Measurements from ENCODE around the gene ORM1.
"Not testable (repeated sequence)": the region's sequence is repeated elsewhere in the genome, so short reads cannot be mapped to it uniquely, and the experiment has no call there.

- not testable (repeated sequence) for TF ChIP-seq FOXK2 (IDR thresholded peaks at IDR 0.05); HDGF (IDR thresholded peaks at IDR 0.05; ENCODE audit: borderline replicate concordance); NFRKB (IDR thresholded peaks at IDR 0.05); LEF1 (IDR thresholded peaks at IDR 0.05; ENCODE audit: borderline replicate concordance); PKNOX1 (IDR thresholded peaks at IDR 0.05); TARDBP (IDR thresholded peaks at IDR 0.05)
Observed at GRCh38 chr9:114322160-114322818, 609 bp upstream of the ORM1 start.

Data from HEK293T (cell line).